Neutrophil (primary cell): Measurements from ENCODE around the gene SLC33A1.

ENCODE experiments used
- H3K27ac ChIP-seq: fragments of 200-600 bp; sonication (generic); 2 replicates; pipeline ENCODE4 v1.5.1; 2016; ENCODE audit warnings: mild to moderate bottlenecking, moderate library complexity
- H3K27me3 ChIP-seq: fragments of 200-600 bp; sonication (generic); 2 replicates; pipeline ENCODE4 v1.6.0; 2016; ENCODE audit warnings: mild to moderate bottlenecking
- H3K36me3 ChIP-seq: fragments of 200-600 bp; sonication (generic); 2 replicates; pipeline ENCODE4 v1.5.1; 2017
- H3K4me1 ChIP-seq, 2 experiments: fragments of 200-600 bp in 1 of 2; sonication (generic) in 1 of 2; 1 replicate in 1 of 2; 2 replicates in 1 of 2; pipeline versions ENCODE4 v1.5.1 to v1.6.1; 2013 to 2016; ENCODE audit warnings: low read depth in 1 of 2, low read length in 1 of 2, mild to moderate bottlenecking in 1 of 2, moderate library complexity in 1 of 2; ENCODE audit not compliant: control insufficient read depth in 1 of 2, insufficient read depth in 1 of 2
- H3K4me3 ChIP-seq, 2 experiments: fragments of 200-600 bp in 1 of 2; sonication (generic) in 1 of 2; 1 replicate in 1 of 2; 2 replicates in 1 of 2; pipeline ENCODE4 v1.5.1; 2013 to 2016; ENCODE audit warnings: low read depth in 1 of 2, low read length in 1 of 2, mild to moderate bottlenecking in 1 of 2, moderate library complexity in 1 of 2
- H3K9me3 ChIP-seq: fragments of 200-600 bp; sonication (generic); 2 replicates; pipeline ENCODE4 v1.5.1; 2016
- TF ChIP-seq, protein P1 (sequence below): fragments of 200-600 bp; sonication (generic); IDR thresholded peaks from 2 replicates; pipeline ENCODE4 v1.5.1; 2016; ENCODE audit warnings: antibody characterized with exemption

SLC33A1 gene

DNA sequence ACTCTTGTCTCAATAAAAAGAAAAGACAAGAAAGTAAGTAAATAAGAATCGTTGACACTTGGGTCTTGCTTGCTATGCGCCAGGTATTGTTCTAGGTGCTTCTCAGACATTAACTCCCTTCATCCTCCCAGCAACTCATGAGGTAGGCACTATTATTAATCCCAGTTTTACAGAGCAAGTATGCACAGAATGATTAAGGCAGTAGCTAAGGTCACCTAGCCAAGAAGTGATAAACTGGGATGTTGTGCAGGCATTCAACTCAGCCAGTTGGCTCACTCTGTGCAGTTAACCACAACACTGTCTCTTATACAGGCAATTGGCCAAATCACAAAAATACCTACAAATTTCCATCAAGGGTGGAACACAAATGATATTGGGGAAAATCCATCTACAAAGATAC, 46.4 kb downstream of the SLC33A1 start:
- Histone ChIP-seq H3K4me1 (peaks cover 6 to 9% of the 10 kb centered on the region in 2 experiments), H3K27me3 (no peaks in the 10 kb centered on the region), H3K4me3 (no peak overlapping the region), H3K36me3 (no peaks in the 10 kb centered on the region), H3K9me3 (no peaks in the 10 kb centered on the region), H3K27ac (no peak overlapping the region)
- TF ChIP-seq, protein P1, sequence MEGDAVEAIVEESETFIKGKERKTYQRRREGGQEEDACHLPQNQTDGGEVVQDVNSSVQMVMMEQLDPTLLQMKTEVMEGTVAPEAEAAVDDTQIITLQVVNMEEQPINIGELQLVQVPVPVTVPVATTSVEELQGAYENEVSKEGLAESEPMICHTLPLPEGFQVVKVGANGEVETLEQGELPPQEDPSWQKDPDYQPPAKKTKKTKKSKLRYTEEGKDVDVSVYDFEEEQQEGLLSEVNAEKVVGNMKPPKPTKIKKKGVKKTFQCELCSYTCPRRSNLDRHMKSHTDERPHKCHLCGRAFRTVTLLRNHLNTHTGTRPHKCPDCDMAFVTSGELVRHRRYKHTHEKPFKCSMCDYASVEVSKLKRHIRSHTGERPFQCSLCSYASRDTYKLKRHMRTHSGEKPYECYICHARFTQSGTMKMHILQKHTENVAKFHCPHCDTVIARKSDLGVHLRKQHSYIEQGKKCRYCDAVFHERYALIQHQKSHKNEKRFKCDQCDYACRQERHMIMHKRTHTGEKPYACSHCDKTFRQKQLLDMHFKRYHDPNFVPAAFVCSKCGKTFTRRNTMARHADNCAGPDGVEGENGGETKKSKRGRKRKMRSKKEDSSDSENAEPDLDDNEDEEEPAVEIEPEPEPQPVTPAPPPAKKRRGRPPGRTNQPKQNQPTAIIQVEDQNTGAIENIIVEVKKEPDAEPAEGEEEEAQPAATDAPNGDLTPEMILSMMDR, result no peak

- H3K4me1 ChIP-seq, result peaks cover 6 to 9% of the 10 kb centered on the region in 2 experiments
- no peak within 1 kb of the TSS for H3K27ac ChIP-seq
- no peaks in the 10 kb centered on the region for H3K9me3 ChIP-seq
- H3K36me3 ChIP-seq, result no peaks in the 10 kb centered on the region
- TF ChIP-seq, protein P1, result peak; percentile 75
- peak within 1 kb of the TSS; percentile 64 to 81 for H3K4me3 ChIP-seq
- H3K27me3 ChIP-seq, result no peaks in the 10 kb centered on the region
These were observed 48.2 kb downstream of the SLC33A1 start, which contains the start of gene C3orf33 for GRCh38 chr3:155805802-155806618. Gene C3orf33, minus strand, starts transcription at chr3:155806278. Its CDS starts 26 bp downstream, at chr3:155806252.

- TF ChIP-seq, protein P1, result no peak
- H3K27ac ChIP-seq, result no peak overlapping the region
These were observed 48.9 kb downstream of the SLC33A1 start for GRCh38 chr3:155805204-155805801.

DNA sequence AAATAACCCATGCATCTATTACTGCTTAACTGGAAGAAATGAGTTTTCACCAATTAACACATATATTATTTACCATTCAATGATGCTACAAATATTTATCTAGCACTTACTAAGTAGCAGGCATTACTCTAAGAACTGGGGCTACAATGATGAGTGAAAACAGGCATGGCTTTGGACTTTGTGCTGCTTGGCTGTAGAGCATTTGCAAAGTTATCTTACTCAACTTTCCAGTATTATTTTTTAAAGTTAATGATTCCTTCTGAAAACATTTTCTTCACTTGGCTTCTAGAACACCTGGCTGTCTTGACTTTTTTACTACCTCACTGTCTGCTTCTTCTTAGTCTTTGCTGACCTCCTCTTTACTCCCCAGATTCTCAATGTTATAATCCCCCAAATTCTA, 49.9 kb downstream of the SLC33A1 start:
- TF ChIP-seq, protein P1, result no peak
- Histone ChIP-seq H3K27ac (no peak overlapping the region), H3K36me3 (no peaks in the 10 kb centered on the region), H3K4me1 (peaks cover 6 to 9% of the 10 kb centered on the region in 2 experiments), H3K9me3 (no peaks in the 10 kb centered on the region), H3K27me3 (no peaks in the 10 kb centered on the region), H3K4me3 (no peak overlapping the region)

More at GRCh38 chr3:155805204-155805801, 48.9 kb downstream of the SLC33A1 start:
- Histone ChIP-seq H3K27me3 (no peaks in the 10 kb centered on the region), H3K9me3 (no peaks in the 10 kb centered on the region), H3K4me3 (peak overlapping the region; percentile 64 to 81), H3K4me1 (peaks cover 6 to 9% of the 10 kb centered on the region in 2 experiments), H3K36me3 (no peaks in the 10 kb centered on the region)

GRCh38 chr3:155792532-155792931, 61.7 kb downstream of the SLC33A1 start:
- no peaks in the 10 kb centered on the region for H3K9me3 ChIP-seq
- H3K27me3 ChIP-seq, result no peaks in the 10 kb centered on the region
- H3K27ac ChIP-seq, result no peak overlapping the region
- H3K4me1 ChIP-seq, result peaks cover 9 to 16% of the 10 kb centered on the region in 2 experiments
- TF ChIP-seq, protein P1, result no peak
- no peaks in the 10 kb centered on the region for H3K36me3 ChIP-seq
- H3K4me3 ChIP-seq, result no peak overlapping the region
